Fibroblast of mammary gland (primary cell): ENCODE data around the gene FUT8.

Experiments
- DNase-seq: peaks from one replicate; pipeline ENCODE4 v3.0.0-alpha.2; 2010; ENCODE audit warnings: low read depth
- H3K4me3 ChIP-seq: 2 replicates; pipeline ENCODE4 v1.5.1; 2011; ENCODE audit warnings: low read depth, mild to moderate bottlenecking, low read length, moderate library complexity; ENCODE audit not compliant: control insufficient read depth
- CTCF ChIP-seq: conservative IDR thresholded peaks from 2 replicates; pipeline ENCODE4 v1.5.1; 2011; ENCODE audit warnings: low read depth, low read length, inconsistent platforms; ENCODE audit not compliant: control insufficient read depth, insufficient read depth

Gene FUT8

GRCh38 chr14:65723348-65723747 is 310.8 kb downstream of the FUT8 start:
- no peak for DNase-seq
- TF ChIP-seq CTCF = no peak
- H3K4me3 ChIP-seq = no peak overlapping the region

GRCh38 chr14:65728604-65729003 is 316.1 kb downstream of the FUT8 start:
- no peak for DNase-seq
- no peak for TF ChIP-seq CTCF
- H3K4me3 ChIP-seq = no peak overlapping the region

GRCh38 chr14:65729566-65729965 is 317.0 kb downstream of the FUT8 start:
- no peak for TF ChIP-seq CTCF
- no peak overlapping the region for H3K4me3 ChIP-seq
- DNase-seq = no peak

- DNase-seq = no peak
- TF ChIP-seq CTCF = no peak
These were observed 319.5 kb downstream of the FUT8 start for GRCh38 chr14:65731933-65732506.

GRCh38 chr14:65738339-65738738 is 325.8 kb downstream of the FUT8 start:
- no peak overlapping the region for H3K4me3 ChIP-seq
- no peak for DNase-seq
- no peak for TF ChIP-seq CTCF

More at GRCh38 chr14:65731933-65732506, 319.5 kb downstream of the FUT8 start:
- no peak overlapping the region for H3K4me3 ChIP-seq

GRCh38 chr14:65745396-65746190 is 333.1 kb downstream of the FUT8 start:
- TF ChIP-seq CTCF = no peak
- no peak for DNase-seq
- no peak overlapping the region for H3K4me3 ChIP-seq
